WTC11 (cell line): ENCODE measurements around the gene C1orf159. TPM values are rescaled to one million over a fixed set of nuclear protein-coding genes. Genes with fewer than 3 reads are reported as not detected.

Source experiments
- ATAC-seq: fragments of 200-7000 bp; cut with Tn5 transposase; 2 replicates; pipeline ENCODE4 v1.10.0; 2021; ENCODE audit warnings: mild to moderate bottlenecking, moderate library complexity
- CTCF ChIA-PET: fragments of 300-600 bp; sonication (Branson Sonifier 250); formaldehyde crosslinking; loops from one replicate; lab custom pipeline; 2021; ENCODE audit warnings: antibody characterized with exemption; lab: Charles Lee
- POLR2A ChIA-PET: fragments of 350-600 bp; sonication (Branson Sonifier 250); formaldehyde crosslinking; loops from one replicate; lab custom pipeline; 2021; ENCODE audit warnings: antibody characterized with exemption; lab: Charles Lee
- DNase-seq: peaks from one replicate; pipeline ENCODE4 v3.0.0; 2021; ENCODE audit warnings: low spot score
- H3K27ac Mint-ChIP-seq: 2 replicates; pipeline ENCODE4 v1.8.0; 2021; ENCODE audit warnings: mixed read lengths
- H3K27me3 Mint-ChIP-seq: 2 replicates; pipeline ENCODE4 v1.8.0; 2021; ENCODE audit warnings: low read depth, mild to moderate bottlenecking, moderate library complexity, mixed read lengths
- H3K36me3 Mint-ChIP-seq: 2 replicates; pipeline ENCODE4 v1.8.0; 2021; ENCODE audit warnings: mixed read lengths
- H3K4me1 Mint-ChIP-seq: 2 replicates; pipeline ENCODE4 v1.8.0; 2022; ENCODE audit warnings: mixed read lengths
- H3K4me3 Mint-ChIP-seq: 2 replicates; pipeline ENCODE4 v1.8.0; 2021; ENCODE audit warnings: mild to moderate bottlenecking, moderate library complexity, mixed read lengths
- H3K9me3 Mint-ChIP-seq: 2 replicates; pipeline ENCODE4 v1.8.0; 2021; ENCODE audit warnings: mixed read lengths
- ATF3 ChIP-seq: sonication (generic); formaldehyde crosslinking; conservative IDR thresholded peaks from 2 replicates; pipeline ENCODE4 v1.8.1; 2022; ENCODE audit warnings: mild to moderate bottlenecking, missing genetic modification reagents
- E2F1 ChIP-seq: sonication (generic); formaldehyde crosslinking; IDR thresholded peaks from 2 replicates; pipeline ENCODE4 v1.8.0; 2022; ENCODE audit warnings: mild to moderate bottlenecking, missing genetic modification reagents
- FOXP4 ChIP-seq: sonication (generic); formaldehyde crosslinking; IDR thresholded peaks from 2 replicates; pipeline ENCODE4 v1.8.0; 2022; ENCODE audit warnings: mild to moderate bottlenecking, missing genetic modification reagents
- GABPB1 ChIP-seq: sonication (generic); formaldehyde crosslinking; IDR thresholded peaks from 2 replicates; pipeline ENCODE4 v1.8.1; 2023; ENCODE audit warnings: mild to moderate bottlenecking, missing genetic modification reagents
- MAX ChIP-seq: sonication (generic); formaldehyde crosslinking; IDR thresholded peaks from 2 replicates; pipeline ENCODE4 v1.8.0; 2022; ENCODE audit warnings: mild to moderate bottlenecking, missing genetic modification reagents
- MXD4 ChIP-seq: fragments of 250-450 bp; sonication (Bioruptor Pico); IDR thresholded peaks from 2 replicates; pipeline ENCODE4 v1.8.0; 2021; ENCODE audit warnings: mild to moderate bottlenecking, moderate library complexity, borderline replicate concordance
- PRDM15 ChIP-seq: sonication (generic); formaldehyde crosslinking; IDR thresholded peaks from 2 replicates; pipeline ENCODE4 v1.8.0; 2022; ENCODE audit warnings: missing genetic modification reagents
- RELA ChIP-seq: sonication (generic); formaldehyde crosslinking; IDR thresholded peaks from 2 replicates; pipeline ENCODE4 v1.8.1; 2022; ENCODE audit warnings: missing genetic modification reagents, mild to moderate bottlenecking, borderline replicate concordance
- RORB ChIP-seq: fragments of 250-450 bp; sonication (Bioruptor Pico); IDR thresholded peaks from 2 replicates; pipeline ENCODE4 v1.9.0; 2021; ENCODE audit warnings: mild to moderate bottlenecking
- SP1 ChIP-seq: sonication (generic); formaldehyde crosslinking; conservative IDR thresholded peaks from 2 replicates; pipeline ENCODE4 v1.8.1; 2022; ENCODE audit warnings: missing genetic modification reagents
- ZBTB21 ChIP-seq: sonication (generic); formaldehyde crosslinking; IDR thresholded peaks from 2 replicates; pipeline ENCODE4 v1.8.1; 2023; ENCODE audit warnings: mild to moderate bottlenecking, missing genetic modification reagents, borderline replicate concordance
- ZNF512 ChIP-seq: sonication (generic); formaldehyde crosslinking; IDR thresholded peaks from 2 replicates; pipeline ENCODE4 v1.8.1; 2022; ENCODE audit warnings: missing genetic modification reagents, borderline replicate concordance
- total RNA-seq: library from RNA; stranded (reverse); gene quantifications from 3 replicates; pipeline ENCODE4 v1.2.3, GENCODE V29; 2021
- TF ChIP-seq, protein P1 (sequence below): fragments of 250-450 bp; sonication (Bioruptor Pico); IDR thresholded peaks from 2 replicates; pipeline ENCODE4 v1.9.0; 2021; ENCODE audit warnings: mild to moderate bottlenecking
- TF ChIP-seq, protein P2 (sequence below): fragments of 200-600 bp; IDR thresholded peaks from 2 replicates; pipeline ENCODE4 v1.8.0; 2022; ENCODE audit warnings: antibody characterized with exemption
- TF ChIP-seq, protein P3 (sequence below): sonication (generic); formaldehyde crosslinking; IDR thresholded peaks from 2 replicates; pipeline ENCODE4 v1.8.0; 2022; ENCODE audit warnings: mild to moderate bottlenecking, missing genetic modification reagents

C1orf159 gene
- total RNA-seq, 1 experiment from 2014 or later = 17.8 TPM

DNA sequence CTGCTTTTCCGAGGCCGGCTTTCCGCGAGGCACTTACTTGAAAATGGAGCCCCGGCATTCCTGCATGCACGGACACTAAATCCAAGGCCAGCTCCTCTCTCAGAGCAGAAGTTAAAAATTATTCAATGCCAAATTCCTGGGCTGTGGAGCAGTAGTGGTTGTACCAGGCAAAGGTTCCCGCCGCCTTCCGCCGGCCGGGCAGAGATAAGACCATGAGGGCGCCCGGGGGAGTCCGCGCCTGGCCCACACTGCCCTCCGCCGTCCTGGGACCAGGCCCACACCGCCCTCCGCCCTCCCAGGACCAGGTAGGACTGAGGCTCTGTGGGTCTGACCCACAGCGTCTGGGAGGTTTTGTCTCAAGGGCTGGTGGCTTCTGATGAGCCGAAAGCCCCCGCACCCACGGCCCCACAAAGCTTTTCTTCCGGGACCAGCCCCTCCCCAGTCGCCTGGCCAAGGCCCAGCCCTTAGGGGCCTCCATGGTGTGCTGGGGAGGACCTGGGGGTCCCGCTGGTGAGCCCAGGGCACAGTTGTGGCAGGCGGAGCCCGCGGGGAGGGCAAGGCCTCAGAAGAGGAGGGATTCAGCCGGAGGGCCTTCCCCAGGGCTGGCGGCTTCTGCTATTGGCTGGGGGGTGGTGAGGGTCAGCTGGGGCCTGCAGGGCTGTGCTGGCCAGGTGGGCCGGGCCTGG lies 12.7 kb upstream of the C1orf159 start (continued):
- TF ChIP-seq, protein P1, sequence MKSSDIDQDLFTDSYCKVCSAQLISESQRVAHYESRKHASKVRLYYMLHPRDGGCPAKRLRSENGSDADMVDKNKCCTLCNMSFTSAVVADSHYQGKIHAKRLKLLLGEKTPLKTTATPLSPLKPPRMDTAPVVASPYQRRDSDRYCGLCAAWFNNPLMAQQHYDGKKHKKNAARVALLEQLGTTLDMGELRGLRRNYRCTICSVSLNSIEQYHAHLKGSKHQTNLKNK (CRISPR knock-in tag) = no peak
- TF ChIP-seq MXD4 (CRISPR knock-in tag) (no peak), RORB (CRISPR knock-in tag) (no peak), ATF3 (CRISPR knock-in tag) (no peak), SP1 (CRISPR knock-in tag) (no peak), ZNF512 (CRISPR knock-in tag) (no peak), FOXP4 (CRISPR knock-in tag) (no peak), GABPB1 (CRISPR knock-in tag) (no peak), PRDM15 (CRISPR knock-in tag) (no peak)
- TF ChIP-seq, protein P2, sequence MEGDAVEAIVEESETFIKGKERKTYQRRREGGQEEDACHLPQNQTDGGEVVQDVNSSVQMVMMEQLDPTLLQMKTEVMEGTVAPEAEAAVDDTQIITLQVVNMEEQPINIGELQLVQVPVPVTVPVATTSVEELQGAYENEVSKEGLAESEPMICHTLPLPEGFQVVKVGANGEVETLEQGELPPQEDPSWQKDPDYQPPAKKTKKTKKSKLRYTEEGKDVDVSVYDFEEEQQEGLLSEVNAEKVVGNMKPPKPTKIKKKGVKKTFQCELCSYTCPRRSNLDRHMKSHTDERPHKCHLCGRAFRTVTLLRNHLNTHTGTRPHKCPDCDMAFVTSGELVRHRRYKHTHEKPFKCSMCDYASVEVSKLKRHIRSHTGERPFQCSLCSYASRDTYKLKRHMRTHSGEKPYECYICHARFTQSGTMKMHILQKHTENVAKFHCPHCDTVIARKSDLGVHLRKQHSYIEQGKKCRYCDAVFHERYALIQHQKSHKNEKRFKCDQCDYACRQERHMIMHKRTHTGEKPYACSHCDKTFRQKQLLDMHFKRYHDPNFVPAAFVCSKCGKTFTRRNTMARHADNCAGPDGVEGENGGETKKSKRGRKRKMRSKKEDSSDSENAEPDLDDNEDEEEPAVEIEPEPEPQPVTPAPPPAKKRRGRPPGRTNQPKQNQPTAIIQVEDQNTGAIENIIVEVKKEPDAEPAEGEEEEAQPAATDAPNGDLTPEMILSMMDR = no peak

- Mint-ChIP-seq H3K27ac (no peak overlapping the region), H3K36me3 (no peaks in the 10 kb centered on the region), H3K4me3 (no peak overlapping the region), H3K4me1 (peaks cover 2% of the 10 kb centered on the region), H3K9me3 (peaks cover 9% of the 10 kb centered on the region), H3K27me3 (no peaks in the 10 kb centered on the region; the same call in 1 of the 2 replicates)
- ChIA-PET POLR2A (no interaction called here), CTCF (no interaction called here)
- ATAC-seq = no peak
- DNase-seq = no peak
- TF ChIP-seq MAX (CRISPR knock-in tag) (no peak), RELA (CRISPR knock-in tag) (no peak), E2F1 (CRISPR knock-in tag) (no peak), FOXP4 (CRISPR knock-in tag) (no peak), ZBTB21 (no peak)
- TF ChIP-seq, protein P2 = no peak
- TF ChIP-seq, protein P3, sequence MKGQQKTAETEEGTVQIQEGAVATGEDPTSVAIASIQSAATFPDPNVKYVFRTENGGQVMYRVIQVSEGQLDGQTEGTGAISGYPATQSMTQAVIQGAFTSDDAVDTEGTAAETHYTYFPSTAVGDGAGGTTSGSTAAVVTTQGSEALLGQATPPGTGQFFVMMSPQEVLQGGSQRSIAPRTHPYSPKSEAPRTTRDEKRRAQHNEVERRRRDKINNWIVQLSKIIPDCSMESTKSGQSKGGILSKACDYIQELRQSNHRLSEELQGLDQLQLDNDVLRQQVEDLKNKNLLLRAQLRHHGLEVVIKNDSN (CRISPR knock-in tag) = no peak
Measured at GRCh38 chr1:1127551-1128451, 11.9 kb upstream of the C1orf159 start.
